ENCODE results near the gene KDM2B. TPM values are rescaled to one million over a fixed set of nuclear protein-coding genes. Genes with fewer than 3 reads are reported as not detected.
"Not testable (repeated sequence)": the region's sequence is repeated elsewhere in the genome, so short reads cannot be mapped to it uniquely, and the experiment has no call there.

Gene KDM2B
- total RNA-seq, 1 donor, result 32.6 TPM

DNA sequence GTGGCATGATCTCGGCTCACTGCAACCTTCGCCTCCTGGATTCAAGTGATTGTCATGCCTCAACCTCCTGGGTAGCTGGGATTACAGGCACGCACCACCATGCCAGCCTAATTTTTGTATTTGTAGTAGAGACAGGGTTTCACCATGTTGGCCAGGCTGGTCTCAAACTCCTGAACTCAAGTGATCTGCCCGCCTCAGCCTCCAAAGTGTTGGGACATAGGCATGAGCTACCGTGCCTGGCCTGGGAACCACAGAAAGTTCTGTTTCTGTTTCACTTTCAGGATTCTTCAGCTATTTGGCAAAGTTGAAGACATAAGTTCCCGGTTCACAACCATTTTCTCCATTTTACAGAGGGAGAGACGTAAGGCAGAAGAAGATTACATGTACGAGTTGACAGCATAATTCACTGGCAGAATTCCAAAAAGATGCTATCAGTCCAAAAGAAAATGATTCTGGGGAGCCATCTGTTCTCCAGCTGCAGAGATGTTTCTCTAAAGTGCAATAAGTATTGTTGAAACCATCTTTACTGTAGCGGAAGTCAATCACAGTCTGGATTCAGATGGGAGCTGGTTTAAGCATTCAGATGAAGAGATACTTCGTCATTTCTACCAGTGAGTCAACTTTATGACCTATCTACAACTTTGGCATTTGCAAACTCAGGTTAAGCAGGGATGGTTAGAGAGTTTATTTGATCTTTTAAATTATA, 189.1 kb downstream of the KDM2B start:
- Histone ChIP-seq H3K4me2 (ENCODE audit: insufficient read depth, low read length) (peak overlapping the region; percentile 36), H4K20me1 (ENCODE audit: insufficient read depth, low read length) (no peaks in the 10 kb centered on the region), H3K36me3 (ENCODE audit: insufficient read depth, low read length) (no peaks in the 10 kb centered on the region), H3K4me1 (ENCODE audit: insufficient read depth, low read length) (peaks cover 5% of the 10 kb centered on the region), H3K27me3 (ENCODE audit: insufficient read depth, low read length) (no peaks in the 10 kb centered on the region), H3K4me3 (ENCODE audit: insufficient read depth, low read length) (peak overlapping the region; percentile 28), H3K9me3 (ENCODE audit: low read depth, low read length) (no peaks in the 10 kb centered on the region), H2AFZ (ENCODE audit: low read length) (peak overlapping the region; percentile 65), H3K79me2 (ENCODE audit: insufficient read depth, low read length) (no peaks in the 10 kb centered on the region), H3K27ac (ENCODE audit: low read depth, low read length) (no peak overlapping the region)
- no peak for DNase-seq (ENCODE audit: insufficient read length, low spot score, missing footprints)
- TF ChIP-seq CTCF (IDR thresholded peaks at IDR 0.05; ENCODE audit: extremely low read depth, low read depth, low read length), result no peak

GRCh38 chr12:121390856-121391255, 190.0 kb downstream of the KDM2B start:
- no peaks in the 10 kb centered on the region for H4K20me1 ChIP-seq (ENCODE audit: insufficient read depth, low read length)
- no peaks in the 10 kb centered on the region for H3K9me3 ChIP-seq (ENCODE audit: low read depth, low read length)
- peaks cover 5% of the 10 kb centered on the region for H3K4me1 ChIP-seq (ENCODE audit: insufficient read depth, low read length)
- no peak for DNase-seq (ENCODE audit: insufficient read length, low spot score, missing footprints)
- H3K4me2 ChIP-seq (ENCODE audit: insufficient read depth, low read length), result no peak overlapping the region
- H2AFZ ChIP-seq (ENCODE audit: low read length), result no peak overlapping the region
- no peaks in the 10 kb centered on the region for H3K27me3 ChIP-seq (ENCODE audit: insufficient read depth, low read length)
- no peaks in the 10 kb centered on the region for H3K36me3 ChIP-seq (ENCODE audit: insufficient read depth, low read length)
- no peak for TF ChIP-seq CTCF (IDR thresholded peaks at IDR 0.05; ENCODE audit: extremely low read depth, low read depth, low read length)
- no peak overlapping the region for H3K4me3 ChIP-seq (ENCODE audit: insufficient read depth, low read length)
- H3K79me2 ChIP-seq (ENCODE audit: insufficient read depth, low read length), result no peaks in the 10 kb centered on the region
- H3K27ac ChIP-seq (ENCODE audit: low read depth, low read length), result no peak overlapping the region

DNA sequence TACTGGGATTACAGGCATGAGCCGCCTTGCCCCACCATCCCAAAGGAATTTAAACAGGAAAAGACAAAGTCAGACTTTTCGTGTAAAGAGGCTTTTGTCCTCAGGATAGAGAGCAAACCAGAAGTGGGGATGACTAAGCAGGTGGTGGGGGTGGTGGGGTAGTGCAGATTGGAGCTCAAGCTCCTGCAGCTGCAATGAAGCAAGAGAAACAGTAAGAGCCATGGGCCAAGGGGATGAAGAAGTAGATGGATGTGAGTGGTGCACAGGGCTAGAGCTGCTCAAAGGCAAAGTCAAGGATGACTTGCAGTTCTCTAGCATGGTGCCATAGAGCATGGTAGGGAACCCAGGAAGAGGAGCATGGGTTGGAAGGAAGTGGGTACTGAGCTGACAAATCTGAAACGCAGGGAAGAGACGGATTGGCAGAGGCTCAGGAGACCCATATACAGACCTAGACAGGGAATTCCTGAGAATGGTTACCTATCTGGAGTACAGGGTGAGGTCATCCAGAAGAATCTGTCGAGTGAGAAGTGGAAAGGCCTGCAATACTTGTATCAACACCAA, 192.3 kb downstream of the KDM2B start:
- H3K4me2 ChIP-seq (ENCODE audit: insufficient read depth, low read length), result no peak overlapping the region
- H3K27me3 ChIP-seq (ENCODE audit: insufficient read depth, low read length), result no peaks in the 10 kb centered on the region
- H2AFZ ChIP-seq (ENCODE audit: low read length), result peak overlapping the region; percentile 68
- H3K4me1 ChIP-seq (ENCODE audit: insufficient read depth, low read length), result peaks cover 5% of the 10 kb centered on the region
- TF ChIP-seq CTCF (IDR thresholded peaks at IDR 0.05; ENCODE audit: extremely low read depth, low read depth, low read length), result no peak
- H3K4me3 ChIP-seq (ENCODE audit: insufficient read depth, low read length), result no peak overlapping the region
- no peaks in the 10 kb centered on the region for H3K79me2 ChIP-seq (ENCODE audit: insufficient read depth, low read length)
- DNase-seq (ENCODE audit: insufficient read length, low spot score, missing footprints), result peak; percentile 46
- H3K9me3 ChIP-seq (ENCODE audit: low read depth, low read length), result no peaks in the 10 kb centered on the region
- no peaks in the 10 kb centered on the region for H4K20me1 ChIP-seq (ENCODE audit: insufficient read depth, low read length)
- no peak overlapping the region for H3K27ac ChIP-seq (ENCODE audit: low read depth, low read length)
- H3K36me3 ChIP-seq (ENCODE audit: insufficient read depth, low read length), result no peaks in the 10 kb centered on the region

- H3K4me3 ChIP-seq (ENCODE audit: insufficient read depth, low read length), result not testable (repeated sequence)
Observed at GRCh38 chr12:121384891-121385290, 195.9 kb downstream of the KDM2B start.

More at GRCh38 chr12:121384891-121385290, 195.9 kb downstream of the KDM2B start:
- not testable (repeated sequence) for H3K79me2 ChIP-seq (ENCODE audit: insufficient read depth, low read length); H3K4me1 ChIP-seq (ENCODE audit: insufficient read depth, low read length); H4K20me1 ChIP-seq (ENCODE audit: insufficient read depth, low read length); H3K27me3 ChIP-seq (ENCODE audit: insufficient read depth, low read length); H3K9me3 ChIP-seq (ENCODE audit: low read depth, low read length); H2AFZ ChIP-seq (ENCODE audit: low read length); H3K36me3 ChIP-seq (ENCODE audit: insufficient read depth, low read length); DNase-seq (ENCODE audit: insufficient read length, low spot score, missing footprints); H3K27ac ChIP-seq (ENCODE audit: low read depth, low read length); H3K4me2 ChIP-seq (ENCODE audit: insufficient read depth, low read length)

Data from osteoblast (primary cell).